Esophagus squamous epithelium (tissue), 5 donors: Measurements from ENCODE around the gene SMARCA4. TPM values are rescaled to one million over a fixed set of nuclear protein-coding genes. Genes with fewer than 3 reads are reported as not detected.
A peak's percentile ranks its signal among the peaks of the same experiment; 100 is the strongest.

ENCODE experiments used
- DNase-seq: peaks from one replicate; lab custom pipeline; 2025; lab: John Stamatoyannopoulos, UW
- H3K27ac ChIP-seq, 4 donors: fragments of 200-600 bp; sonication (generic); one replicate each; pipeline ENCODE4 v1.5.1; 2016 to 2019; ENCODE audit warnings: mild to moderate bottlenecking in 1 of 4
- H3K27me3 ChIP-seq, 4 donors: fragments of 200-600 bp; sonication (generic); 1 replicate in 3 of 4; 2 replicates in 1 of 4; pipeline versions ENCODE4 v1.5.1 to v1.6.0; 2017 to 2021; ENCODE audit warnings: antibody characterized with exemption in 1 of 4
- H3K36me3 ChIP-seq, 3 donors: fragments of 200-600 bp; sonication (generic); one replicate each; pipeline ENCODE4 v1.5.1; 2016 to 2019
- H3K4me1 ChIP-seq, 3 donors: fragments of 200-600 bp; sonication (generic); one replicate each; pipeline ENCODE4 v1.5.1; 2017 to 2019
- H3K4me3 ChIP-seq, 4 donors: fragments of 200-600 bp; sonication (generic); 1 replicate in 3 of 4; 2 replicates in 1 of 4; pipeline ENCODE4 v1.5.1; 2016 to 2019; ENCODE audit warnings: mild to moderate bottlenecking in 2 of 4, moderate library complexity in 1 of 4
- H3K9me3 ChIP-seq, 3 donors: fragments of 200-600 bp; sonication (generic); one replicate each; pipeline ENCODE4 v1.5.1; 2016 to 2019
- CTCF ChIP-seq, 6 experiments: fragments of 450-650 bp in 4 of 6; fragments of 200-600 bp in 2 of 6; sonication (generic) in 2 of 6; IDR thresholded peaks; one replicate each; pipeline ENCODE4 v1.5.1; 2016 to 2019; ENCODE audit warnings: antibody characterized with exemption in 6 of 6, mild to moderate bottlenecking in 4 of 6, moderate library complexity in 4 of 6
- POLR2A ChIP-seq, 4 donors: fragments of 450-650 bp; IDR thresholded peaks; one replicate each; pipeline ENCODE4 v1.6.1; 2017; ENCODE audit warnings: antibody characterized with exemption in 4 of 4, mild to moderate bottlenecking in 4 of 4, moderate library complexity in 3 of 4
- WGBS, 2 donors: methylation state at CpG; one replicate each; pipeline ENCODE4 v1.1.5; 2018; 5-methylcytosine and 5-hydroxymethylcytosine counted together
- intact Hi-C: fragments of 100-400 bp; cut with DNase I; formaldehyde crosslinking; loops from one replicate; pipeline ENCODE4 v1.15.0; 2022
- total RNA-seq, 4 donors: library from RNA; depleted of rRNA; stranded (reverse); fragments of >200 nt; gene quantifications; one replicate each; pipeline ENCODE4 v1.1.0, GENCODE V29; 2016
- donor health status: DM: yes; HTN: yes; CAD: no.

Gene SMARCA4
- total RNA-seq, 4 donors from 2014 or later = 62.8 to 142 (median 93.4) TPM

DNA sequence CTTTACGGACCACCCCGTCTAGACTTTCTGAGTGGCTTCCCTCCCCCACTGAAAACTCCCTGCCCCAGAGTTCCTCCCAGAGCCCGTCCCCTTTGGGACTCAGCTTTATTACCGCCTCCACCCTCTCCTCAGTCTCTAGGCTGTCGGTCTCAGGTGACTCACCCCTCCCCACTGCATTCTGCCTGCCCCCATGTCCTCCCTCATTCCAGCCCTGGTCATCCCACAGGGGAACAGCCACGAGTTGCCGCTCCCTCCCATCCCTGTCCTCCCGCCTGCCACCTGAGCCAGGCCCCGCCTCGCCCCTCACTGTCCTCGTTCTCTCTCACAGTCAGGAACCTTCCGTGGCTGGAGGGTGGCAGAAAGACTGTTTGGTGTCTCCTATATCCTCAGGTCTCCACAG lies 57.3 kb downstream of the SMARCA4 start:
- WGBS, 2 donors = 80 to 82% methylated on average over 8 to 12 of the region's 12 CpGs
- no peaks in the 10 kb centered on the region for H3K9me3 ChIP-seq
- H3K27ac ChIP-seq = peak overlapping the region; percentile 21 to 66 (median 60)
- DNase-seq = no peak
- TF ChIP-seq CTCF (IDR thresholded peaks at IDR 0.05) = no peak
- TF ChIP-seq POLR2A (IDR thresholded peaks at IDR 0.05) = no peak
- H3K36me3 ChIP-seq = peaks cover 62 to 100% (median 80%) of the 10 kb centered on the region in 3 donors
- H3K4me3 ChIP-seq = no peak overlapping the region
- no peaks in the 10 kb centered on the region for H3K27me3 ChIP-seq
- H3K4me1 ChIP-seq = no peaks in the 10 kb centered on the region
- intact Hi-C loops = no loop called here

GRCh38 chr19:11018763-11019162 lies 57.9 kb downstream of the SMARCA4 start:
- H3K27ac ChIP-seq = peak overlapping the region; percentile 16 to 66 (median 60)
- no peaks in the 10 kb centered on the region for H3K4me1 ChIP-seq
- no peak overlapping the region for H3K4me3 ChIP-seq
- DNase-seq = no peak
- H3K9me3 ChIP-seq = no peaks in the 10 kb centered on the region
- H3K27me3 ChIP-seq = no peaks in the 10 kb centered on the region
- peaks cover 65 to 100% (median 78%) of the 10 kb centered on the region in 3 donors for H3K36me3 ChIP-seq
- WGBS, 2 donors = 81 to 88% methylated on average over 4 to 12 of the region's 13 CpGs
- no peak for TF ChIP-seq CTCF (IDR thresholded peaks at IDR 0.05)
- TF ChIP-seq POLR2A (IDR thresholded peaks at IDR 0.05) = no peak
- intact Hi-C loops = no loop called here

GRCh38 chr19:11019262-11019661 lies 58.4 kb downstream of the SMARCA4 start:
- H3K4me3 ChIP-seq = no peak overlapping the region
- H3K27me3 ChIP-seq = no peaks in the 10 kb centered on the region
- intact Hi-C loops = no loop called here
- H3K27ac ChIP-seq = peak overlapping the region in 3 of 4 donors; percentile 16 to 61 (median 38)
- H3K9me3 ChIP-seq = no peaks in the 10 kb centered on the region
- WGBS, 2 donors = 88% methylated on average over 6 of the region's 21 CpGs; no CpG with 5 or more reads in 1 of the 2 donors
- H3K4me1 ChIP-seq = no peaks in the 10 kb centered on the region
- DNase-seq = no peak
- H3K36me3 ChIP-seq = peaks cover 64 to 100% (median 78%) of the 10 kb centered on the region in 3 donors
- TF ChIP-seq CTCF (IDR thresholded peaks at IDR 0.05) (no peak), POLR2A (IDR thresholded peaks at IDR 0.05) (no peak)

GRCh38 chr19:11019824-11020223 lies 59.0 kb downstream of the SMARCA4 start:
- Histone ChIP-seq H3K9me3 (no peaks in the 10 kb centered on the region), H3K27me3 (no peaks in the 10 kb centered on the region), H3K36me3 (peaks cover 62 to 100% (median 81%) of the 10 kb centered on the region in 3 donors), H3K27ac (peak overlapping the region in 2 of 4 donors; percentile 38 to 61), H3K4me3 (no peak overlapping the region), H3K4me1 (no peaks in the 10 kb centered on the region)
- no peak for DNase-seq
- 71% methylated on average over 1 of the region's 8 CpGs; no CpG with 5 or more reads in 1 of the 2 donors for WGBS, 2 donors
- TF ChIP-seq CTCF (IDR thresholded peaks at IDR 0.05) (no peak), POLR2A (IDR thresholded peaks at IDR 0.05) (no peak)
- intact Hi-C loops = no loop called here

- H3K27ac ChIP-seq = no peak overlapping the region
- intact Hi-C loops = no loop called here
- no peak for DNase-seq
- H3K4me3 ChIP-seq = no peak overlapping the region
- H3K27me3 ChIP-seq = no peaks in the 10 kb centered on the region
- H3K36me3 ChIP-seq = peaks cover 64 to 100% (median 82%) of the 10 kb centered on the region in 3 donors
- TF ChIP-seq CTCF (IDR thresholded peaks at IDR 0.05) (no peak), POLR2A (IDR thresholded peaks at IDR 0.05) (no peak)
- H3K4me1 ChIP-seq = no peaks in the 10 kb centered on the region
- no peaks in the 10 kb centered on the region for H3K9me3 ChIP-seq
- 92 to 96% methylated on average over 5 to 6 of the region's 6 CpGs for WGBS, 2 donors
Measured at GRCh38 chr19:11020423-11020822, 59.6 kb downstream of the SMARCA4 start.
